ENCODE data around the gene TPSD1.
"Not testable (repeated sequence)": the region's sequence is repeated elsewhere in the genome, so short reads cannot be mapped to it uniquely, and the experiment has no call there.

The TPSD1 gene

GRCh38 chr16:1222553-1223354, 33.1 kb upstream of the TPSD1 start:
- no peaks in the 10 kb centered on the region for H3K4me1 ChIP-seq (ENCODE audit: insufficient read depth, insufficient read length)
- no peak for DNase-seq (ENCODE audit: low read depth, low spot score)
- H3K9ac ChIP-seq (ENCODE audit: insufficient read length, low read depth) = no peak overlapping the region
- H3K27me3 ChIP-seq (ENCODE audit: insufficient read depth, insufficient read length) = no peaks in the 10 kb centered on the region
- H3K36me3 ChIP-seq (ENCODE audit: insufficient read depth, insufficient read length, low read length) = peaks cover 54% of the 10 kb centered on the region
- TF ChIP-seq SUZ12 (IDR thresholded peaks at IDR 0.05; ENCODE audit: extremely low read depth, insufficient read depth, insufficient read length) (no peak), YY1 (IDR thresholded peaks at IDR 0.05; ENCODE audit: insufficient read depth, insufficient read length) (no peak), ZNF274 (IDR thresholded peaks at IDR 0.05; ENCODE audit: low read depth, low read length) (no peak)
- H3K9me3 ChIP-seq (ENCODE audit: insufficient read depth, low read length) = no peaks in the 10 kb centered on the region
- no peak overlapping the region for H3K4me3 ChIP-seq (ENCODE audit: insufficient read length, low read depth)

- Histone ChIP-seq H3K9ac (ENCODE audit: insufficient read length, low read depth) (no peak overlapping the region), H3K27me3 (ENCODE audit: insufficient read depth, insufficient read length) (no peaks in the 10 kb centered on the region), H3K36me3 (ENCODE audit: insufficient read depth, insufficient read length, low read length) (peaks cover 45% of the 10 kb centered on the region), H3K4me1 (ENCODE audit: insufficient read depth, insufficient read length) (no peaks in the 10 kb centered on the region), H3K9me3 (ENCODE audit: insufficient read depth, low read length) (no peaks in the 10 kb centered on the region), H3K4me3 (ENCODE audit: insufficient read length, low read depth) (no peak overlapping the region)
- TF ChIP-seq SUZ12 (IDR thresholded peaks at IDR 0.05; ENCODE audit: extremely low read depth, insufficient read depth, insufficient read length) (no peak), YY1 (IDR thresholded peaks at IDR 0.05; ENCODE audit: insufficient read depth, insufficient read length) (no peak), ZNF274 (IDR thresholded peaks at IDR 0.05; ENCODE audit: low read depth, low read length) (no peak)
- DNase-seq (ENCODE audit: low read depth, low spot score) = no peak
Observed at GRCh38 chr16:1223355-1224214, 32.3 kb upstream of the TPSD1 start.

- H3K9ac ChIP-seq (ENCODE audit: insufficient read length, low read depth) = no peak overlapping the region
- TF ChIP-seq ZNF274 (IDR thresholded peaks at IDR 0.05; ENCODE audit: low read depth, low read length) (no peak), YY1 (IDR thresholded peaks at IDR 0.05; ENCODE audit: insufficient read depth, insufficient read length) (no peak)
- no peaks in the 10 kb centered on the region for H3K9me3 ChIP-seq (ENCODE audit: insufficient read depth, low read length)
- H3K27me3 ChIP-seq (ENCODE audit: insufficient read depth, insufficient read length) = no peaks in the 10 kb centered on the region
- DNase-seq (ENCODE audit: low read depth, low spot score) = no peak
- no peak overlapping the region for H3K4me3 ChIP-seq (ENCODE audit: insufficient read length, low read depth)
- H3K36me3 ChIP-seq (ENCODE audit: insufficient read depth, insufficient read length, low read length) = peaks cover 37% of the 10 kb centered on the region
- no peaks in the 10 kb centered on the region for H3K4me1 ChIP-seq (ENCODE audit: insufficient read depth, insufficient read length)
Observed at GRCh38 chr16:1224558-1224957, 31.3 kb upstream of the TPSD1 start.

GRCh38 chr16:1225051-1225451, 30.8 kb upstream of the TPSD1 start, which contains the start of gene TPSG1:
TPSG1 (minus strand) TSS chr16:1225268; CDS start chr16:1225252, 16 bp downstream.
- TF ChIP-seq SUZ12 (IDR thresholded peaks at IDR 0.05; ENCODE audit: extremely low read depth, insufficient read depth, insufficient read length) (no peak), YY1 (IDR thresholded peaks at IDR 0.05; ENCODE audit: insufficient read depth, insufficient read length) (no peak), ZNF274 (IDR thresholded peaks at IDR 0.05; ENCODE audit: low read depth, low read length) (no peak)
- no peaks in the 10 kb centered on the region for H3K4me1 ChIP-seq (ENCODE audit: insufficient read depth, insufficient read length)
- H3K4me3 ChIP-seq (ENCODE audit: insufficient read length, low read depth) = no peak within 1 kb of the TSS
- H3K9ac ChIP-seq (ENCODE audit: insufficient read length, low read depth) = no peak within 1 kb of the TSS
- DNase-seq (ENCODE audit: low read depth, low spot score) = no peak
- H3K27me3 ChIP-seq (ENCODE audit: insufficient read depth, insufficient read length) = no peaks in the 10 kb centered on the region
- H3K9me3 ChIP-seq (ENCODE audit: insufficient read depth, low read length) = no peaks in the 10 kb centered on the region
- H3K36me3 ChIP-seq (ENCODE audit: insufficient read depth, insufficient read length, low read length) = peaks cover 32% of the 10 kb centered on the region

GRCh38 chr16:1225728-1226311, 30.0 kb upstream of the TPSD1 start:
- not testable (repeated sequence) for H3K4me3 ChIP-seq (ENCODE audit: insufficient read length, low read depth); DNase-seq (ENCODE audit: low read depth, low spot score); H3K9ac ChIP-seq (ENCODE audit: insufficient read length, low read depth); H3K4me1 ChIP-seq (ENCODE audit: insufficient read depth, insufficient read length); H3K9me3 ChIP-seq (ENCODE audit: insufficient read depth, low read length); H3K27me3 ChIP-seq (ENCODE audit: insufficient read depth, insufficient read length)
- peaks cover 24% of the 10 kb centered on the region for H3K36me3 ChIP-seq (ENCODE audit: insufficient read depth, insufficient read length, low read length)

GRCh38 chr16:1226692-1227091, 29.2 kb upstream of the TPSD1 start:
- DNase-seq (ENCODE audit: low read depth, low spot score) = not testable (repeated sequence)

GRCh38 chr16:1228227-1228626, 27.6 kb upstream of the TPSD1 start:
- H3K27me3 ChIP-seq (ENCODE audit: insufficient read depth, insufficient read length); DNase-seq (ENCODE audit: low read depth, low spot score); H3K36me3 ChIP-seq (ENCODE audit: insufficient read depth, insufficient read length, low read length); H3K4me1 ChIP-seq (ENCODE audit: insufficient read depth, insufficient read length); H3K9me3 ChIP-seq (ENCODE audit: insufficient read depth, low read length); H3K9ac ChIP-seq (ENCODE audit: insufficient read length, low read depth); H3K4me3 ChIP-seq (ENCODE audit: insufficient read length, low read depth): not testable (repeated sequence)

More at GRCh38 chr16:1226692-1227091, 29.2 kb upstream of the TPSD1 start:
- not testable (repeated sequence) for H3K27me3 ChIP-seq (ENCODE audit: insufficient read depth, insufficient read length); H3K4me1 ChIP-seq (ENCODE audit: insufficient read depth, insufficient read length); H3K9me3 ChIP-seq (ENCODE audit: insufficient read depth, low read length); H3K9ac ChIP-seq (ENCODE audit: insufficient read length, low read depth); H3K4me3 ChIP-seq (ENCODE audit: insufficient read length, low read depth)
- peaks cover 16% of the 10 kb centered on the region for H3K36me3 ChIP-seq (ENCODE audit: insufficient read depth, insufficient read length, low read length)

GRCh38 chr16:1229476-1229875, 26.4 kb upstream of the TPSD1 start:
- not testable (repeated sequence) for H3K27me3 ChIP-seq (ENCODE audit: insufficient read depth, insufficient read length); DNase-seq (ENCODE audit: low read depth, low spot score); H3K36me3 ChIP-seq (ENCODE audit: insufficient read depth, insufficient read length, low read length); H3K4me3 ChIP-seq (ENCODE audit: insufficient read length, low read depth); H3K4me1 ChIP-seq (ENCODE audit: insufficient read depth, insufficient read length); H3K9ac ChIP-seq (ENCODE audit: insufficient read length, low read depth); H3K9me3 ChIP-seq (ENCODE audit: insufficient read depth, low read length)

GRCh38 chr16:1230084-1230470, 25.8 kb upstream of the TPSD1 start, which contains the start of gene TPSB2:
TPSB2 (minus strand) TSS chr16:1230184; CDS start chr16:1229951, 233 bp downstream.
- not testable (repeated sequence) for H3K9ac ChIP-seq (ENCODE audit: insufficient read length, low read depth); DNase-seq (ENCODE audit: low read depth, low spot score); H3K9me3 ChIP-seq (ENCODE audit: insufficient read depth, low read length); H3K4me1 ChIP-seq (ENCODE audit: insufficient read depth, insufficient read length); H3K36me3 ChIP-seq (ENCODE audit: insufficient read depth, insufficient read length, low read length); H3K4me3 ChIP-seq (ENCODE audit: insufficient read length, low read depth); H3K27me3 ChIP-seq (ENCODE audit: insufficient read depth, insufficient read length)

- H3K9me3 ChIP-seq (ENCODE audit: insufficient read depth, low read length); H3K36me3 ChIP-seq (ENCODE audit: insufficient read depth, insufficient read length, low read length); H3K27me3 ChIP-seq (ENCODE audit: insufficient read depth, insufficient read length); H3K4me3 ChIP-seq (ENCODE audit: insufficient read length, low read depth); H3K4me1 ChIP-seq (ENCODE audit: insufficient read depth, insufficient read length); H3K9ac ChIP-seq (ENCODE audit: insufficient read length, low read depth); DNase-seq (ENCODE audit: low read depth, low spot score): not testable (repeated sequence)
Observed at GRCh38 chr16:1230471-1231212, 25.2 kb upstream of the TPSD1 start.
